CD8-positive, alpha-beta memory T cell (primary cell): Measurements from ENCODE around the gene QSOX2. TPM values are rescaled to one million over a fixed set of nuclear protein-coding genes. Genes with fewer than 3 reads are reported as not detected.
A peak's percentile ranks its signal among the peaks of the same experiment; 100 is the strongest.

Experiments
- CTCF ChIA-PET: fragments of 350-600 bp; sonication (Branson Sonifier 250); formaldehyde crosslinking; loops from one replicate; lab custom pipeline; 2021; ENCODE audit warnings: antibody characterized with exemption; lab: Charles Lee
- POLR2A ChIA-PET: fragments of 350-600 bp; sonication (Branson Sonifier 250); formaldehyde crosslinking; loops from one replicate; lab custom pipeline; 2021; ENCODE audit warnings: antibody characterized with exemption; lab: Charles Lee
- DNase-seq, 5 donors: peaks; one replicate each; pipeline versions ENCODE4 v3.0.0 to v3.0.0-alpha.2; 2020 to 2022; ENCODE audit warnings: mixed read lengths in 1 of 5
- H3K27ac ChIP-seq: one replicate; pipeline ENCODE4 v1.7.0; 2013; ENCODE audit warnings: low read depth, mild to moderate bottlenecking, low read length, moderate library complexity
- H3K27me3 ChIP-seq: 2 replicates; pipeline ENCODE4 v1.7.0; 2013; ENCODE audit warnings: low read length, mild to moderate bottlenecking; ENCODE audit not compliant: insufficient read depth, poor library complexity, severe bottlenecking
- H3K36me3 ChIP-seq: 2 replicates; pipeline ENCODE4 v1.7.0; 2013; ENCODE audit warnings: mild to moderate bottlenecking, low read length, moderate library complexity; ENCODE audit not compliant: insufficient read depth
- H3K4me1 ChIP-seq: 2 replicates; pipeline ENCODE4 v1.7.0; 2013; ENCODE audit warnings: mild to moderate bottlenecking, low read length, moderate library complexity; ENCODE audit not compliant: insufficient read depth
- H3K4me3 ChIP-seq: 2 replicates; pipeline ENCODE4 v1.7.0; 2013; ENCODE audit warnings: mild to moderate bottlenecking, low read length
- H3K9me3 ChIP-seq: 2 replicates; pipeline ENCODE4 v1.7.0; 2013; ENCODE audit warnings: mild to moderate bottlenecking, low read length
- H3K27ac Mint-ChIP-seq, 8 donors: one replicate each; pipeline ENCODE4 v1.8.0; 2020 to 2021; ENCODE audit warnings: mixed read lengths in 8 of 8, mild to moderate bottlenecking in 6 of 8, inconsistent platforms in 3 of 8, moderate library complexity in 3 of 8
- H3K27me3 Mint-ChIP-seq, 2 donors: one replicate each; pipeline ENCODE4 v1.8.0; 2020 to 2021; ENCODE audit warnings: mixed read lengths in 2 of 2, mild to moderate bottlenecking in 1 of 2, moderate library complexity in 1 of 2
- H3K36me3 Mint-ChIP-seq, 3 donors: one replicate each; pipeline ENCODE4 v1.8.0; 2020 to 2021; ENCODE audit warnings: mixed read lengths in 3 of 3, inconsistent platforms in 1 of 3, mild to moderate bottlenecking in 1 of 3
- H3K4me1 Mint-ChIP-seq, 3 donors: one replicate each; pipeline ENCODE4 v1.8.0; 2020 to 2021; ENCODE audit warnings: mixed read lengths in 3 of 3, inconsistent platforms in 1 of 3, mild to moderate bottlenecking in 1 of 3
- H3K4me3 Mint-ChIP-seq, 7 donors: one replicate each; pipeline ENCODE4 v1.8.0; 2020 to 2021; ENCODE audit warnings: mixed read lengths in 7 of 7, mild to moderate bottlenecking in 6 of 7, moderate library complexity in 4 of 7, inconsistent platforms in 2 of 7
- H3K9me3 Mint-ChIP-seq, 5 donors: one replicate each; pipeline ENCODE4 v1.8.0; 2020 to 2022; ENCODE audit warnings: mixed read lengths in 5 of 5, mild to moderate bottlenecking in 3 of 5, moderate library complexity in 2 of 5, inconsistent platforms in 1 of 5
- polyA plus RNA-seq: library from polyadenylated mRNA; unstranded; fragments of 300-500 nt; fragmentation: Illumina TruSeq; gene quantifications from one replicate; pipeline ENCODE4 v1.2.3, GENCODE V29; 2021
- total RNA-seq, 2 experiments: library from RNA; stranded (reverse); gene quantifications; one replicate each; pipeline ENCODE4 v1.2.3, GENCODE V29; 2021

Gene QSOX2
- total and polyA plus RNA-seq, 3 experiments from 2014 or later = 0.66 to 15.3 (median 14.6) TPM

DNA sequence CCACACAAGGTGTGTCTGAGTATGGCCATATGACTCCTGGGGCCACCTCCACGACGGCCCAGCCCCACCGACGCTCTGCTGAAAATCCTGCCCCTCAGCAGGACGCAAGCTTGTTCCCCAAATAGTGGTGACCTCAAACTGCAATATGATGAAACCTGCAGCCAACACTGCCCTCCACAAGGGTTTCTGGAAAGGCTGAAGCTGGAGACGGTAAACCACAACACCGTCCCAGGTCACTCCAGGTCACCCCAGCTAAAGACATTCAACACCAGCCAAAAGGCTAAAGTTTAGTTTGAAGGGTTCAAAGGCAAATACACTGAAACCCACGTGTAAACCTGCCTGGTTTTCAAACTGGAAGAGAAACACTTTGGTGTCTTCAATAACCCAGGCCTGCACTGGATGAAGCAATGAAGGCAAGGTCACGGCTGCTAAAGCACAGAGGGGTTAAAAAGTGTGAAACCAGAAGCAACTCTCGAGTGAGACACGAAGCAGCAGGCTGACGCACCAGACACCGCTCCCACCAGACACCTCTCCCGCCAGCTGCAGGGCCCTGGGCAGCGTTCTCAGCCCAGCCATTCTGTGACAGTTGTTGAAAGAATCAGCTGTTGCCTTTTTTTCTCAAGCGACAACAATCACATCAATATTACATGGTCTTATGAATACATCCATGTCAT, 38.9 kb downstream of the QSOX2 start:
- DNase-seq = no peak
- H3K4me1 Mint-ChIP-seq = peaks cover 0 to 3% (median 0%) of the 10 kb centered on the region in 3 donors
- no peaks in the 10 kb centered on the region for H3K36me3 ChIP-seq
- no peaks in the 10 kb centered on the region for H3K4me1 ChIP-seq
- H3K9me3 ChIP-seq = no peaks in the 10 kb centered on the region
- no peak overlapping the region for H3K4me3 ChIP-seq
- POLR2A ChIA-PET = no interaction called here
- no peak overlapping the region for H3K27ac ChIP-seq
- H3K4me3 Mint-ChIP-seq = no peak overlapping the region
- H3K27me3 ChIP-seq = no peaks in the 10 kb centered on the region
- H3K27ac Mint-ChIP-seq = no peak overlapping the region
- peaks cover 7 to 42% (median 13%) of the 10 kb centered on the region in 3 donors for H3K36me3 Mint-ChIP-seq
- peaks cover 0 to 2% (median 0%) of the 10 kb centered on the region in 5 donors for H3K9me3 Mint-ChIP-seq
- CTCF ChIA-PET = no interaction called here
- H3K27me3 Mint-ChIP-seq = peaks cover 7 to 14% of the 10 kb centered on the region in 2 donors

DNA sequence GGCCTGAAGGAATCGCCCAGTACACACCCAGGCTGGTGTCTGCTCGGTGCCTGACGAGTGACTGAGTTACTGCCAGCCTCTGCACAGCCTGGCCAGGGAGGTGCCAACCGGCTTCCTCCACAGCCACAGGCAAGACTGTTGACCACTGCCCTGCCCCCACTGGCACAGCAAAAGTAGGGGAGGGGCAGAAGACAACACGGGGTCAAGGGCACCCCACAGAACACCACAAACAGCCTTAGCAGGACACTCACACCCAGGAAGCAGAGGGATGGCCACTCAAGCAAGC, 40.0 kb downstream of the QSOX2 start:
- Mint-ChIP-seq H3K36me3 (peaks cover 7 to 33% (median 13%) of the 10 kb centered on the region in 3 donors), H3K9me3 (peaks cover 0 to 2% (median 0%) of the 10 kb centered on the region in 5 donors), H3K4me3 (no peak overlapping the region), H3K27ac (no peak overlapping the region), H3K27me3 (peaks cover 12 to 20% of the 10 kb centered on the region in 2 donors), H3K4me1 (peaks cover 0 to 3% (median 0%) of the 10 kb centered on the region in 3 donors)
- no peak overlapping the region for H3K27ac ChIP-seq
- no peak overlapping the region for H3K4me3 ChIP-seq
- peaks cover 7% of the 10 kb centered on the region for H3K27me3 ChIP-seq
- no peaks in the 10 kb centered on the region for H3K4me1 ChIP-seq
- ChIA-PET POLR2A (no interaction called here), CTCF (no interaction called here)
- no peaks in the 10 kb centered on the region for H3K9me3 ChIP-seq
- no peaks in the 10 kb centered on the region for H3K36me3 ChIP-seq
- DNase-seq = no peak

DNA sequence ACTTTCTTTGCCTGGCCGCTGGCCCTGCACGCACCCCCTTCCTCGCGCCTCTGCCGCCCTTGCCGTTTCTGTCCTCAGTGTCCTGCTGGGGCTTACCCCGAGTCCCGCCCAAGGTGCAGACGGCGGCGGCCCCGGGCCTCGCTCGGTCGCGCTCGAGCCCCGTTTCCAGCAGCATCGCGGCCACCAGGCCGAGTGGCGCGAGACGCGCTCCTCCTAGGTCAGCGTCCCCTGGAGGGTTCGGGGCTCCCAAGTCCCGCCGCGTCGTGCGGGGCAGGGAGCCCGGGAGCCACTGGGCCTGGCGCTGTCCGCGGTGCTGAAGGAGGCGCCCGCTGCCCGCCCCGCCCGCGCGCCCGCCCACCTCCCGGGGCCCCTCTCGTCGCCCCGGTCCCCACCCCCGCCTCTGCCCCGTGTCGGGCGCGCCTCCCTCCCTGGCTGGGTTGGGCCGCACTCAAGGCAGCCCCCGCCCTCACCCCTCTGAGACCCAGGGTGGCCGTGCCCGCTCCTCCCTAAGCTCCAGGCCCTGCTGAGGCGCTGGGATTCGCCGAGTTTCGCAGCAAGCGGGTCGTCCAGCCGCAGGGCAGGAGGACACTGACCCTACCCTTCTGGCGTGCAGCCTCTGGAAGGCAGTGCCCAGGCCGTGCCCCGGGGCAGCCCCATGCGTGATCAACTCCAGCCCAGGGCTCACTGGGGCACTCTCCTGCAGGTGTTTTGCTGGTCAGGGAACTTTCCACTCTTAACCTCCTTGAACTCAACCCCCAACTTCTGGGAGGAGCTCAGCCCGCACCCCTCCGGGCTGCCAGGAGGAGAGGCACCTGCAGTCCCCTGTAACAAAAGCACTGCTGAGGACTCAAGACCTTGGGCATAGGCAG, 40.5 kb downstream of the QSOX2 start, which contains the start of gene LHX3:
Gene LHX3 (minus strand): TSS at position 291 of the 869 bp plus-strand sequence. CDS start 116 bp downstream, at position 175.
- H3K27ac ChIP-seq = no peak within 1 kb of the TSS
- H3K27me3 ChIP-seq = peaks cover 11% of the 10 kb centered on the region
- H3K9me3 Mint-ChIP-seq = peaks cover 0 to 2% (median 0%) of the 10 kb centered on the region in 5 donors
- ChIA-PET POLR2A (no interaction called here), CTCF (no interaction called here)
- no peaks in the 10 kb centered on the region for H3K36me3 ChIP-seq
- no peak within 1 kb of the TSS for H3K4me3 Mint-ChIP-seq
- H3K4me1 Mint-ChIP-seq = peaks cover 0 to 3% (median 0%) of the 10 kb centered on the region in 3 donors
- H3K9me3 ChIP-seq = no peaks in the 10 kb centered on the region
- peaks cover 12 to 26% of the 10 kb centered on the region in 2 donors for H3K27me3 Mint-ChIP-seq
- H3K4me3 ChIP-seq = no peak within 1 kb of the TSS
- DNase-seq = peak in 1 of 5 donors; percentile 22
- H3K36me3 Mint-ChIP-seq = peaks cover 7 to 27% (median 13%) of the 10 kb centered on the region in 3 donors
- no peaks in the 10 kb centered on the region for H3K4me1 ChIP-seq
- H3K27ac Mint-ChIP-seq = no peak within 1 kb of the TSS

DNA sequence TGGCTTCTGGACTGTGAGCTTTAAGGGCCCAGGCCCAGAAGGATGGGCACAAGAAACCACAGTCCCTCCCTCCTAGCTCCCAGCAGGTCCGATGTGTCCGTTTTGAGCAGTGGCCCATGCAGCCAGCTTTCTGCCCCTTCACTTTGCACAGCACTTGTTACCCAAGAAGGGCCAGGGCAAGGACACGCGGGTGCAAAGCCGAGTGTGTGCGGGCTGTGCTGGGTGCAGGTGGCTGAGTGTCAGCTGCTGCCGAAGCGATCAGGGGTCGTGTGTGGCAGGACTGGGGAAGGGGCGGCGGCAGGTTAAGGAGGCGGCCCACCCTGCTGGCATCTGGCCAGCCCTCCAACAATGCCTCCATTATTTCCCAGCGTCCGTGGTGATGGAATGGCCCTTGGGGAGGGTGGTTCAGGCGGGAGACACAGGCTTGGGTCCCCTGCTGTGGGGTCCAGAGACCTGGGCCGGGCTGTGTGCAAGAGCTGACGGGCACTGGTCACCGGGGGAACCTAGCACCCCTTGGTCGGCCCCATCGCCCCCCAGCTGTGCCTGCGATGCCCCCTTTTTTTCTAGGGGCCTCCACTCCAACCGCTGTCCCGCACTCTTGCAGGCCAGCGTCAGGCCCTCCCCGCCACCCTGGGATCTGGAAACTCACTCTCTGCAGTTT, 41.3 kb downstream of the QSOX2 start:
- Mint-ChIP-seq H3K9me3 (peaks cover 0 to 2% (median 0%) of the 10 kb centered on the region in 5 donors), H3K4me1 (peaks cover 0 to 3% (median 0%) of the 10 kb centered on the region in 3 donors), H3K36me3 (peaks cover 7 to 20% (median 13%) of the 10 kb centered on the region in 3 donors), H3K4me3 (no peak overlapping the region), H3K27ac (no peak overlapping the region), H3K27me3 (peaks cover 12 to 26% of the 10 kb centered on the region in 2 donors)
- H3K4me1 ChIP-seq = no peaks in the 10 kb centered on the region
- no peaks in the 10 kb centered on the region for H3K36me3 ChIP-seq
- H3K9me3 ChIP-seq = no peaks in the 10 kb centered on the region
- no peak overlapping the region for H3K27ac ChIP-seq
- no peak for DNase-seq
- no peak overlapping the region for H3K4me3 ChIP-seq
- peaks cover 11% of the 10 kb centered on the region for H3K27me3 ChIP-seq
- ChIA-PET CTCF (no interaction called here), POLR2A (no interaction called here)

DNA sequence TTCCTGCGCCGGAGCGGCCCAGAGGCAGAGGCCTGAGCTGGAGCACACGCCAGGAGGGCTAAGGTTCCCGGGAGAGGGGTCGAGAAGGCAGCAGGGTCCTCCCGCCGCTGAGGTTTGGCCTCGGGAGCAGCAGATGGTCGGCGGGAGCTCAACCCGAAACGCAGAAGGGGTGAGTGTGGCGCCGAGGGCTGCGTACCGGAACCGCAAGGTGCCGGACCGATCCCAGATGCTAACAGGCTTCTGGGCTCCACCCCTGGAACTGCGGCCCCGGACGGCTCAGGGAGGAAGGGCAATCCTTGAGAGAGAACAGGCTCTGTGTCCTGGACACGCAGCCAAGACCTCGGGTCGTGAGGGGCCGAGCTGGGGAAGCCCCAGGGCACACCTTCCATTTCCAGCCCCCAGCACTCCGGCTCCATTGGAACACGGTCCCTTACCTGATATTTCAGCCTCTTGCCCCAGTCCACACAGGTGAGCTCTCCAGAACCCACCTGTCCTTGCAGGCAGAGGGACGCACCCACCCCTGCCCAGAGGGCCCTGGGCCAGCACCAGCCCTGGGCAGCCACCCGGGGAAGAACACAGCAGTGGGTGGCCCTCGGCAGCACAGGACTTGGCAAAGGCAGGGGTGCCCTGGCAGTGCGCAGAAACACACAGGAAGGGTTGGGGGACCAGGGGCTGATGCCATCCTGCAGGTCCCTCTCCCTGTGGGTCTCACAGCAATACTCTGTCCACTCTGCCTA, 42.0 kb downstream of the QSOX2 start:
- H3K27ac ChIP-seq = no peak overlapping the region
- DNase-seq = no peak
- H3K9me3 ChIP-seq = no peaks in the 10 kb centered on the region
- POLR2A ChIA-PET = no interaction called here
- H3K4me1 Mint-ChIP-seq = peaks cover 0 to 3% (median 0%) of the 10 kb centered on the region in 3 donors
- peaks cover 7 to 15% (median 13%) of the 10 kb centered on the region in 3 donors for H3K36me3 Mint-ChIP-seq
- no peaks in the 10 kb centered on the region for H3K36me3 ChIP-seq
- H3K27me3 Mint-ChIP-seq = peaks cover 12 to 26% of the 10 kb centered on the region in 2 donors
- H3K9me3 Mint-ChIP-seq = peaks cover 0 to 2% (median 0%) of the 10 kb centered on the region in 5 donors
- H3K4me3 Mint-ChIP-seq = no peak overlapping the region
- no peaks in the 10 kb centered on the region for H3K4me1 ChIP-seq
- peaks cover 11% of the 10 kb centered on the region for H3K27me3 ChIP-seq
- CTCF ChIA-PET = no interaction called here
- no peak overlapping the region for H3K4me3 ChIP-seq
- no peak overlapping the region for H3K27ac Mint-ChIP-seq

DNA sequence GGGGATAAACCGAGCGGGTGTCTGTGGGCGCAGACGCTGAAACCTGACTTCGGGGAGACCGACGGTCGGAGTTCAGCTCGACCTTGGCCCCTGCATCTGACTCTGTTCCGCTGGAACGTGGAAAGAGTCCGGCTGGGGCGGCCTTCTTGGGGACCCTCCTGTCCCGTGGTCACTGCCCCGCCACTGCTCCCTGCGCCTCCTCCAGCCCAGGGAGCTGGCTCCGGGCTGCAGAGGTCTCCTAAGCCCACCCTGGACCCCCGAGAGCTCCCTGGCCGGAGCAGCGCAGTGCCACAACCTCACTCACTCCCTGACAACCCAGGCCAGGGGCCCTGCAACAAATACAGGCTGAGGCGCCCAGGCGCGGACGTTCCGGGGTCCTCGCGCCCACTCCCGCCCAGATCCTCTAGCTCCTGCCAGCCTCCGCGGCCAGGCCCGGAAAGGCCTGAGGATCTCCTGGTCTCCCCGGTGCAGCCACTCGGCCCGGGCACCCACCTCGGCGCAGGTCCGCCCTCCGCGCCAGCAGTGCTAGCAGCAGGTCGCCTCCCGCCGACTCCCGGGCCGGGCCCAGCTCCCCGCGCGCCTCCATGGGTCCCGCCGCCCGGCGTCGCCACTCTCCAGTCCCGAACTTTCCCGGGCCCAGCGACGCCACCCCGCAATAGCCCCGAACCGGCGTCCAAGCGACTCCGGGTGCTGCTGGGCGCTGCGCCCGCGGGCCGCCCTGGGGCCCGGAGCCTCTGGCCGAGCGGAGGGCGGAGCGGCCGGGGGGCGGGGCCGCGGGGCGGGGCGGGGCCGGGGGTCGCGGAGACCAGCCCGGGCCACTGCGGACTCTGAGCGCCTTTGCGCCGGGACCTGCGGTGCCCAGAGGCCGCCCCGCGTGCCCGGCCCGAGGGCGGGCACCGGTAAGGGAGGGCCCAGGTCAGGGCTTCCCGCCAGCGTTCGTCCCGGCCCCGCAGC, 42.9 kb downstream of the QSOX2 start:
- Mint-ChIP-seq H3K36me3 (peaks cover 6 to 13% (median 11%) of the 10 kb centered on the region in 3 donors), H3K27me3 (peaks cover 15 to 34% of the 10 kb centered on the region in 2 donors)

More for the DNA sequence above, 42.9 kb downstream of the QSOX2 start:
- Histone ChIP-seq H3K36me3 (no peaks in the 10 kb centered on the region), H3K27me3 (peaks cover 16% of the 10 kb centered on the region), H3K4me1 (no peaks in the 10 kb centered on the region), H3K9me3 (no peaks in the 10 kb centered on the region), H3K4me3 (no peak overlapping the region), H3K27ac (no peak overlapping the region)
- no peak overlapping the region for H3K4me3 Mint-ChIP-seq
- no peak for DNase-seq
- peaks cover 0 to 3% (median 3%) of the 10 kb centered on the region in 3 donors for H3K4me1 Mint-ChIP-seq
- ChIA-PET POLR2A (no interaction called here), CTCF (no interaction called here)
- peaks cover 0 to 2% (median 0%) of the 10 kb centered on the region in 5 donors for H3K9me3 Mint-ChIP-seq
- H3K27ac Mint-ChIP-seq = no peak overlapping the region
